H1 (cell line): Measurements from ENCODE around the gene PARP14. TPM values are rescaled to one million over a fixed set of nuclear protein-coding genes. Genes with fewer than 3 reads are reported as not detected.
A peak's percentile ranks its signal among the peaks of the same experiment; 100 is the strongest.

ENCODE experiments used
- CTCF ChIA-PET: fragments of 300-600 bp; sonication (Branson Sonifier 250); formaldehyde crosslinking; loops from one replicate; lab custom pipeline; 2021; ENCODE audit not compliant: partially characterized antibody; lab: Charles Lee
- POLR2A ChIA-PET: fragments of 300-600 bp; sonication (Branson Sonifier 250); formaldehyde crosslinking; loops from one replicate; lab custom pipeline; 2021; ENCODE audit warnings: inconsistent platforms; ENCODE audit not compliant: partially characterized antibody; lab: Charles Lee
- DNase-seq, 2 experiments: peaks; one replicate each; pipeline versions ENCODE4 v3.0.0 to v3.0.0-alpha.2; 2010 to 2022; ENCODE audit warnings: low spot score in 2 of 2, low read depth in 1 of 2, mixed read lengths in 1 of 2
- FAIRE-seq: peaks from 2 replicates; lab custom pipeline; 2011; peaks lifted over from hg19 to GRCh38; lab: Jason Lieb, UNC
- H2AFZ ChIP-seq: 2 replicates; pipeline ENCODE4 v1.8.1; 2012; ENCODE audit warnings: low read length, inconsistent platforms
- H2AK5ac ChIP-seq: 2 replicates; pipeline ENCODE4 v1.6.1; 2013; ENCODE audit warnings: low read depth, low read length
- H2BK120ac ChIP-seq: replicated peaks from 2 replicates; pipeline ENCODE3; 2013; ENCODE audit warnings: low read depth, low read length, inconsistent platforms
- H2BK12ac ChIP-seq: 2 replicates; pipeline ENCODE4 v1.6.1; 2013; ENCODE audit warnings: low read depth, low read length
- H2BK15ac ChIP-seq: 2 replicates; pipeline ENCODE4 v1.6.1; 2013; ENCODE audit warnings: low read length
- H2BK20ac ChIP-seq: 2 replicates; pipeline ENCODE4 v1.6.1; 2013; ENCODE audit warnings: low read length
- H2BK5ac ChIP-seq: 2 replicates; pipeline ENCODE4 v1.6.1; 2013; ENCODE audit warnings: low read depth, low read length
- H3K14ac ChIP-seq: 2 replicates; pipeline ENCODE4 v1.6.1; 2013; ENCODE audit warnings: inconsistent platforms; ENCODE audit not compliant: insufficient read length
- H3K18ac ChIP-seq: 2 replicates; pipeline ENCODE4 v1.6.1; 2013; ENCODE audit warnings: low read length; ENCODE audit errors: extremely low read depth
- H3K23ac ChIP-seq: 2 replicates; pipeline ENCODE4 v1.6.1; 2013; ENCODE audit warnings: inconsistent platforms; ENCODE audit not compliant: insufficient read length
- H3K23me2 ChIP-seq: 2 replicates; pipeline ENCODE4 v1.6.1; 2013; ENCODE audit warnings: low read depth, low read length
- H3K27ac ChIP-seq: 2 replicates; pipeline ENCODE4 v1.6.1; 2011; ENCODE audit warnings: low read depth, low read length, inconsistent platforms
- H3K27me3 ChIP-seq, 4 experiments: replicated peaks in 1 of 4; 1 replicate in 1 of 4; 2 replicates in 3 of 4; pipeline versions ENCODE4 v1.6.1 to v1.8.1; 2011 to 2013; ENCODE audit warnings: low read length in 3 of 4, mild to moderate bottlenecking in 3 of 4, inconsistent platforms in 2 of 4, mixed read lengths in 2 of 4, moderate library complexity in 1 of 4; ENCODE audit not compliant: control insufficient read depth in 3 of 4, insufficient read depth in 3 of 4; ENCODE audit errors: extremely low read depth in 1 of 4
- H3K36me3 ChIP-seq, 4 experiments: 2 replicates each; pipeline versions ENCODE4 v1.6.1 to v1.8.1; 2011 to 2013; ENCODE audit warnings: mild to moderate bottlenecking in 4 of 4, low read length in 3 of 4, moderate library complexity in 2 of 4, control low read depth in 1 of 4, inconsistent platforms in 1 of 4; ENCODE audit not compliant: insufficient read depth in 4 of 4, control insufficient read depth in 2 of 4
- H3K4ac ChIP-seq: replicated peaks from 2 replicates; pipeline ENCODE3; 2013; ENCODE audit warnings: low read length, low read depth, mixed read lengths, inconsistent platforms; ENCODE audit not compliant: insufficient read length
- H3K4me1 ChIP-seq, 4 experiments: replicated peaks in 1 of 4; 1 replicate in 1 of 4; 2 replicates in 3 of 4; pipeline versions ENCODE4 v1.6.1 to v1.8.1; 2011 to 2013; ENCODE audit warnings: low read length in 3 of 4, inconsistent platforms in 2 of 4, mixed read lengths in 1 of 4; ENCODE audit not compliant: insufficient read depth in 4 of 4, control insufficient read depth in 3 of 4
- H3K4me2 ChIP-seq, 2 experiments: 2 replicates each; pipeline versions ENCODE4 v1.6.1 to v1.8.1; 2011 to 2013; ENCODE audit warnings: low read depth in 2 of 2, low read length in 2 of 2, control low read depth in 1 of 2, inconsistent platforms in 1 of 2, mild to moderate bottlenecking in 1 of 2; ENCODE audit not compliant: insufficient read depth in 1 of 2
- H3K4me3 ChIP-seq, 4 experiments: fragments of 200-600, 300-600 bp in 1 of 4; sonication (generic), shearing (Covaris generic), sonication (Bioruptor Twin) in 1 of 4; 2 replicates each; pipeline versions ENCODE4 v1.5.1 to v1.8.1; 2011 to 2016; ENCODE audit warnings: low read length in 4 of 4, low read depth in 3 of 4, control low read depth in 2 of 4, inconsistent platforms in 2 of 4, mild to moderate bottlenecking in 2 of 4, mixed read lengths in 1 of 4, moderate library complexity in 1 of 4; ENCODE audit not compliant: insufficient read depth in 2 of 4; ENCODE audit errors: extremely low read depth in 1 of 4
- H3K56ac ChIP-seq: replicated peaks from 2 replicates; pipeline ENCODE3; 2013; ENCODE audit warnings: low read depth, mild to moderate bottlenecking, mixed read lengths, low read length, inconsistent platforms; ENCODE audit not compliant: insufficient read length
- H3K79me1 ChIP-seq: 2 replicates; pipeline ENCODE4 v1.6.1; 2013; ENCODE audit warnings: low read depth, low read length, control low read depth
- H3K79me2 ChIP-seq, 2 experiments: 2 replicates each; pipeline versions ENCODE4 v1.6.1 to v1.8.1; 2012 to 2013; ENCODE audit warnings: low read length in 2 of 2, mild to moderate bottlenecking in 2 of 2, inconsistent platforms in 1 of 2; ENCODE audit not compliant: insufficient read depth in 2 of 2, control insufficient read depth in 1 of 2
- H3K9ac ChIP-seq, 4 experiments: replicated peaks in 1 of 4; 1 replicate in 1 of 4; 2 replicates in 3 of 4; pipeline versions ENCODE4 v1.6.1 to v1.8.1; 2011 to 2013; ENCODE audit warnings: low read depth in 3 of 4, low read length in 3 of 4, control low read depth in 2 of 4, mild to moderate bottlenecking in 2 of 4, moderate library complexity in 2 of 4, inconsistent platforms in 1 of 4; ENCODE audit errors: extremely low read depth in 1 of 4
- H3K9me3 ChIP-seq, 2 experiments: 2 replicates each; pipeline versions ENCODE4 v1.6.1 to v1.8.1; 2012 to 2013; ENCODE audit warnings: mild to moderate bottlenecking in 2 of 2, moderate library complexity in 2 of 2, control low read depth in 1 of 2, inconsistent platforms in 1 of 2, low read depth in 1 of 2, low read length in 1 of 2, mixed read lengths in 1 of 2; ENCODE audit not compliant: insufficient read depth in 2 of 2
- H4K20me1 ChIP-seq, 2 experiments: replicated peaks in 1 of 2; 2 replicates each; pipeline versions ENCODE3 to v1.8.1; 2011 to 2013; ENCODE audit warnings: inconsistent platforms in 2 of 2, low read length in 2 of 2, mild to moderate bottlenecking in 1 of 2; ENCODE audit not compliant: insufficient read depth in 2 of 2, control insufficient read depth in 1 of 2
- H4K5ac ChIP-seq: 2 replicates; pipeline ENCODE4 v1.6.1; 2013; ENCODE audit warnings: low read length, low read depth, mixed read lengths, inconsistent platforms; ENCODE audit not compliant: insufficient read length
- H4K8ac ChIP-seq: 2 replicates; pipeline ENCODE4 v1.8.0; 2013; ENCODE audit warnings: mild to moderate bottlenecking, moderate library complexity, low read length, inconsistent platforms; ENCODE audit not compliant: insufficient read depth; ENCODE audit errors: extremely low read depth
- H4K91ac ChIP-seq: replicated peaks from 2 replicates; pipeline ENCODE3; 2013; ENCODE audit warnings: low read length, mixed read lengths, inconsistent platforms; ENCODE audit not compliant: insufficient read length
- CTCF ChIP-seq, 3 experiments: IDR thresholded peaks; 1 replicate in 2 of 3; 2 replicates in 1 of 3; pipeline versions ENCODE4 v1.5.1 to v1.6.1; 2011; ENCODE audit warnings: low read length in 3 of 3, mild to moderate bottlenecking in 3 of 3, inconsistent platforms in 2 of 3, low read depth in 1 of 3, moderate library complexity in 1 of 3; ENCODE audit not compliant: insufficient read depth in 1 of 3; ENCODE audit errors: control extremely low read depth in 1 of 3
- EZH2 ChIP-seq: fragments of 200-600 bp; sonication (generic); IDR thresholded peaks from 2 replicates; pipeline ENCODE4 v1.7.1; 2012; ENCODE audit warnings: low read depth, mild to moderate bottlenecking, moderate library complexity, low read length, inconsistent platforms; ENCODE audit not compliant: severe bottlenecking
- HDAC2 ChIP-seq, 2 experiments: fragments of 300-600 bp in 1 of 2; sonication (generic) in 1 of 2; IDR thresholded peaks; 2 replicates each; pipeline ENCODE4 v1.6.1; 2011 to 2012; ENCODE audit warnings: low read depth in 2 of 2, low read length in 2 of 2, mild to moderate bottlenecking in 2 of 2, moderate library complexity in 2 of 2, borderline replicate concordance in 1 of 2, inconsistent platforms in 1 of 2
- KDM4A ChIP-seq: IDR thresholded peaks from one replicate; pipeline ENCODE4 v1.7.1; 2012; ENCODE audit warnings: low read depth, mild to moderate bottlenecking, moderate library complexity, low read length, inconsistent platforms; ENCODE audit not compliant: severe bottlenecking
- KDM5A ChIP-seq: fragments of 200-600 bp; IDR thresholded peaks from 2 replicates; pipeline ENCODE4 v1.7.1; 2012; ENCODE audit warnings: mild to moderate bottlenecking, low read length, inconsistent platforms, mixed read lengths
- RAD21 ChIP-seq, 2 experiments: IDR thresholded peaks in 1 of 2; conservative IDR thresholded peaks in 1 of 2; 2 replicates each; pipeline ENCODE4 v1.6.1; 2011; ENCODE audit warnings: low read depth in 2 of 2, low read length in 2 of 2, improper control_type of control experiment in 1 of 2, inconsistent platforms in 1 of 2, mild to moderate bottlenecking in 1 of 2, moderate library complexity in 1 of 2
- TEAD4 ChIP-seq: IDR thresholded peaks from 2 replicates; pipeline ENCODE4 v1.6.1; 2012; ENCODE audit warnings: low read depth, low read length, inconsistent platforms, mixed read lengths
- WGBS, 2 experiments: shearing (Covaris generic) in 1 of 2; methylation state at CpG; one replicate each; pipeline versions ENCODE4 v1.1.6 to v1.1.7; 2013 to 2015; ENCODE audit warnings: low lambda C conversion rate in 2 of 2, mixed read lengths in 2 of 2, inconsistent platforms in 1 of 2, low coverage in 1 of 2, missing lambda C conversion rate in 1 of 2; ENCODE audit not compliant: insufficient replicate concordance in 2 of 2, insufficient coverage in 1 of 2, insufficient read length in 1 of 2; ENCODE audit errors: extremely low coverage in 1 of 2, missing lambda C conversion rate in 1 of 2; 5-methylcytosine and 5-hydroxymethylcytosine counted together
- polyA plus RNA-seq, 7 experiments: library from polyadenylated mRNA; depleted of rRNA in 3 of 7; stranded (reverse) in 5 of 7; unstranded in 2 of 7; fragments of >200 nt in 5 of 7; fragments of 200-250 nt in 2 of 7; gene quantifications; 1 replicate in 5 of 7; 2 replicates in 1 of 7; 4 replicates in 1 of 7; pipeline versions ENCODE4 v1.2.1 to v1.2.3, GENCODE V29; 2011 to 2013; ENCODE audit warnings: missing spikeins in 2 of 7, mixed read lengths in 2 of 7
- total RNA-seq: library from RNA; stranded (reverse); fragmentation: NEBNext Ultra II Directional; extraction: Animal tissue kit (Norgen Biotek cat#: 25700); gene quantifications from 2 replicates; pipeline ENCODE4 v1.2.1, GENCODE V29; 2021
- TF ChIP-seq, protein P1 (sequence below): IDR thresholded peaks from 2 replicates; pipeline ENCODE4 v1.6.1; 2011; ENCODE audit warnings: low read length, improper control_type of control experiment

Gene PARP14
- total and polyA plus RNA-seq, 2 of the 8 experiments (the other 6 are each of a cell fraction or from before 2014, with no cell fraction given): 12.6 to 17.6 TPM

DNA sequence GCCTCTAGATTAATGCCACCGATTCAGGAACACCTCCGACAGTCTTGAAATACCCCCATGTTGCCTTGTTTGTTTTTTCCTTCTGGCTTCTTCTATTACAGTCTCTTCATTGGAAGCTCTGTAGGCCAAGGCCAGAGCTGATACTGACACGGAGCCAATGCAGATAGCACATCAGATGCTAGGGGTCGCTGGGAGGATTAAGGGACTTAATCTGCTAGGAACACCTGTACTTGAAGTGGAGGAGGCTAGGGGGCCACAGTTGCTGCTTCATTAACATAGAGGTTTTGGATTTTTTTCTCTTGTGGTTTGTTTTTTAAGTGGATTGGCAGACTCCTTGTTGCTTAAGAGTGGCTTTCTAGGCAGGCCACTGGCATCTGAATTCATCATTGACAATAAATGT lies 49.6 kb downstream of the PARP14 start:
- peaks cover 17 to 19% of the 10 kb centered on the region in 2 experiments; a peak in 3 of 4 replicates for H3K9me3 ChIP-seq
- DNase-seq: no peak
- H2BK5ac ChIP-seq: no peak overlapping the region
- H3K27ac ChIP-seq: no peak overlapping the region
- peaks cover 0 to 9% (median 0%) of the 10 kb centered on the region in 4 experiments; a peak in 3 of 8 replicates for H3K36me3 ChIP-seq
- H3K27me3 ChIP-seq: no peaks in the 10 kb centered on the region
- no peak overlapping the region for H3K4me2 ChIP-seq
- no peak overlapping the region for H4K5ac ChIP-seq
- FAIRE-seq: no peak
- no peak overlapping the region for H3K9ac ChIP-seq
- H3K18ac ChIP-seq: no peak overlapping the region
- no peak overlapping the region for H3K14ac ChIP-seq
- H3K4ac ChIP-seq: no peak overlapping the region
- H2BK12ac ChIP-seq: no peak overlapping the region
- no peak overlapping the region for H4K8ac ChIP-seq
- H3K4me1 ChIP-seq: peaks cover 0 to 2% (median 0%) of the 10 kb centered on the region in 4 experiments; a peak in 2 of 7 replicates
- no peaks in the 10 kb centered on the region for H4K20me1 ChIP-seq
- POLR2A ChIA-PET: no interaction called here
- CTCF ChIA-PET: interaction anchor here (0.6 to 1.6 kb wide), 3 partner anchors 14 to 496 kb away, joined by 3 to 6 read pairs (median 3); no protein-coding TSS in a partner anchor
- H2BK120ac ChIP-seq: no peak overlapping the region
- WGBS, 2 experiments: 88% methylated on average over 4 of the region's 4 CpGs; no CpG with 5 or more reads in 1 of the 2 experiments
- H4K91ac ChIP-seq: no peak overlapping the region
- no peak overlapping the region for H3K23ac ChIP-seq
- no peak overlapping the region for H3K4me3 ChIP-seq
- no peaks in the 10 kb centered on the region for H3K23me2 ChIP-seq
- no peak overlapping the region for H2BK20ac ChIP-seq
- no peaks in the 10 kb centered on the region for H3K79me1 ChIP-seq
- H2BK15ac ChIP-seq: no peak overlapping the region
- no peak overlapping the region for H3K56ac ChIP-seq
- H2AFZ ChIP-seq: no peak overlapping the region
- no peak overlapping the region for H2AK5ac ChIP-seq
- H3K79me2 ChIP-seq: no peaks in the 10 kb centered on the region
- TF ChIP-seq, protein P1, sequence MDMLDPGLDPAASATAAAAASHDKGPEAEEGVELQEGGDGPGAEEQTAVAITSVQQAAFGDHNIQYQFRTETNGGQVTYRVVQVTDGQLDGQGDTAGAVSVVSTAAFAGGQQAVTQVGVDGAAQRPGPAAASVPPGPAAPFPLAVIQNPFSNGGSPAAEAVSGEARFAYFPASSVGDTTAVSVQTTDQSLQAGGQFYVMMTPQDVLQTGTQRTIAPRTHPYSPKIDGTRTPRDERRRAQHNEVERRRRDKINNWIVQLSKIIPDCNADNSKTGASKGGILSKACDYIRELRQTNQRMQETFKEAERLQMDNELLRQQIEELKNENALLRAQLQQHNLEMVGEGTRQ: no peak
- TF ChIP-seq HDAC2 (IDR thresholded peaks at IDR 0.05; ENCODE audit: borderline replicate concordance in 1 of 2, low read depth in 2 of 2, low read length in 2 of 2): no peak
- 0 out of 4 replicates have a peak, but pooled peaks of 1 of the 2 experiments have one; percentile 2 for TF ChIP-seq RAD21 (IDR thresholded peaks at IDR 0.05 in 1 of 2, conservative IDR thresholded peaks at IDR 0.05 in 1 of 2; ENCODE audit: low read depth in 2 of 2, low read length in 2 of 2)
- peak in 1 of 3 experiments; percentile 11; a peak in 1 of 4 replicates for TF ChIP-seq CTCF (IDR thresholded peaks at IDR 0.05; ENCODE audit: control extremely low read depth in 1 of 3, insufficient read depth in 1 of 3, low read depth in 1 of 3, low read length in 3 of 3)
- TF ChIP-seq KDM5A: no peak
- TF ChIP-seq KDM4A: no peak
- no peak for TF ChIP-seq EZH2
- no peak for TF ChIP-seq TEAD4
